ENCODE measurements around the gene SNURF.
"Not testable (repeated sequence)": the region's sequence is repeated elsewhere in the genome, so short reads cannot be mapped to it uniquely, and the experiment has no call there.

Gene SNURF

GRCh38 chr15:24971052-24971451 lies 16.3 kb downstream of the SNURF start:
- DNase-seq (ENCODE audit: low spot score) = no peak

DNA sequence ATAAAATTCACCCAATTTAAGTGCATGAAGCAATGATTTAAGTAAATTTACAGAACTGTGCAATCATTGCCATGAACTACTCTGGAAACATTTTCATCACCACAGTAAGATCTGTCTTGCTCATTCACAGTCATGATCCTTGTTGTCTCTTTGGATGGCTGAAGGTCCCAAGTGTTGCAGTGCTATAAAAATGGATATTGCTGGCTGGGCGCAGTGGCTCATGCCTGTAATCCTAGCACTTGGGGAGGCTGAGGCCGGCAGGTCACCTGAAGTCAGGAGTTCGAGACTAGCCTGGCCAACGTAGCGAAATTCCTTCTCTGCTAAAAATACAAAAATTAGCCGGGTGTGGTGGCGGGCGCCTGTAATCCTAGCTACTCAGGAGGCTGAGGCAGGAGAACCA lies 17.0 kb downstream of the SNURF start:
- DNase-seq (ENCODE audit: low spot score) = no peak

DNA sequence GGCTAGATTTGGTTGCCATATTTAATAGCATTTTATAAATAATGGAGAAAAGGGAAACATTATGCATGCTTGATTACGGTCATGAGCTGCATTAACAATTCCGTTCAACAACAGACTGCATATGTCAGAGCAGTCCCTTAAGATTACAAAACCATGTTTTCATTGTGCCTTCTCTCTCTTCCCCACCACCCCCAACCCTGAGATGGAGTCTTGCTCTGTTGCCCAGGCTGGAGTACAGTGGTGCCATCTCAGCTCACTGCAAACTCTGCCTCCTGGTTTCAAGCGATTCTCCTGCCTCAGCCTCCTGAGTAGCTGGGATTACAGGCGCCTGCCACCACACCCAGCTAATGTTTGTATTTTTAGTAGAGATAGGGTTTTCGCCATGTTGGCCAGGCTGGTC lies 17.9 kb downstream of the SNURF start:
- DNase-seq (ENCODE audit: low spot score) = not testable (repeated sequence)

GRCh38 chr15:24976932-24977331 lies 22.1 kb downstream of the SNURF start:
- no peak for DNase-seq (ENCODE audit: low spot score)

- no peak for DNase-seq (ENCODE audit: low spot score)
Observed at GRCh38 chr15:24977686-24978085, 22.9 kb downstream of the SNURF start.

DNA sequence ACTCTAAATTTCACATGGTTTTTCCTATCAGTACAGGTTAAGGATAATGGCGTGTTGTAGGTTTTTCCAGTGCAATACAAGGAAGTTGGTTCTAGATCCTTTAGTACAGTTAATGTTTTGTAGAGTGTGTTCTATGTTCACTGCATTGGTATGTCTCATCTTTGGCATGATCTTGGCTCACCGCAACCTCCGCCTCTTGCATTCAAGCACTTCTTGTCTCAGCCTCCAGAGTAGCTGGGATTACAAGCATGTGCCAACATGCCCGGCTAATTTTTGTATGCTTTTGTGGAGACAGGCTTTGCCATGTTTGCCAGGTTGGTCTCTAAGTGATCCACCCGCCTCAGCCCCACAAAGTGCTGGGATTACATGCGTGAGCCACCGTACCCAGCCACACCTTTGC lies 30.4 kb downstream of the SNURF start:
- no peak for DNase-seq (ENCODE audit: low spot score)

- no peak for DNase-seq (ENCODE audit: low spot score)
Observed at GRCh38 chr15:24986653-24987052, 31.9 kb downstream of the SNURF start.
